SK-N-MC (cell line): ENCODE results near the gene MAP3K2.

Experiments
- EZH2 ChIP-seq: fragments of 200-600 bp; sonication (generic); IDR thresholded peaks from one replicate; pipeline ENCODE4 v1.6.1; 2017; ENCODE audit warnings: antibody characterized with exemption
- FOXP2 ChIP-seq: optimal IDR thresholded peaks from 2 replicates; pipeline ENCODE3; 2011; ENCODE audit warnings: mild to moderate bottlenecking, moderate library complexity; ENCODE audit not compliant: insufficient read depth; ENCODE audit errors: extremely low read length, control extremely low read depth
- POLR2AphosphoS5 ChIP-seq: IDR thresholded peaks from 2 replicates; pipeline ENCODE4 v1.6.1; 2012; ENCODE audit warnings: mild to moderate bottlenecking, low read depth, low read length, borderline replicate concordance

DNA sequence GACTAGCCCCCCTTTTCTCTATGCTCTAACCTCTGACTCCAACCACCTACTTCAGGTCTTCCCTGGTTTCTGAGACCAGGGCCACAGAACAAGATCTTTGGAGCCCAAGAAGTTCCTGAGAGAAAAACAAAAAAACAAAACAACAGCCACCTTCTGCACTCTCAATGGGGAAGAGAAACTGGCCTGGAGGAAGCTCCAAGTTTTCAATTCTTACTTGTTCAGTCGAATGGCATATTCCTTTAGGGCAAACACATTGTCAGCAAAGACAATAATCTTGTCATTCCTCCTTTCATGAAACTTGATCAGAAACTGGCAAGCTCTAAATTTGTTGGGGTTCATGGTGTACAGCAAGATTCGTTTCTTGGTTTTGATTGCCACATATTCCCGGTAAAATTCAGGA is 108.8 kb downstream of the MAP3K2 start:
- TF ChIP-seq POLR2AphosphoS5 (no peak), EZH2 (no peak), FOXP2 (no peak)
